ENCODE data around the gene KAT6B.

The KAT6B gene

DNA sequence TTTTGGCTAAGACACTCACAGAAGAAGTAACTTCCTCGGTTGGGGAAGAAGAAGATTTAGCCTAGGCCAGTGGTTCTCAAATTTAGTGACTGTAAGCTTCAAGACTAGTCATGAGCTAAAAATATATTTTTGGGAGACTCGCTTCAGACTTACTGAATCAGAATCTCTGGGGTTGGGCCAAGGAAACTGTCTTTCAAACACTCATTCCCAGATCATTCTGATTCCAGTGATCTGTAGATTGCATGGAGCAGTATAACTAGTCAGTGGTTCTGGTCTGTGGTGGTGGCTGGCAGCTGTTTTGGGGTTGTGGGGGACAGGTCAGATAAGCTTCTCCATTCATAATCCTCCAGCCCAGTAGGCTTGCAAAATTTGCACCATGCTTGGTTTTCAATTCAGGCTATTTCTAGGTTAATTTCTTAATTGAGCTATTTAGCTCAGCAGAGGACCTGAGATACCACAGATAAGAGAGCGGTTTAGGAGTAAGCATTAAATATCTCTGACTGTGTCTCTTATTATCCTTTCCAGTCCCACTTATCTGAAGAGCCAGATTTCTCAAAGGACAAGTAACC lies 3.8 kb upstream of the KAT6B start:
- no peak overlapping the region for H3K4me3 ChIP-seq (ENCODE audit: low read depth, low read length)
- TF ChIP-seq, protein P1, sequence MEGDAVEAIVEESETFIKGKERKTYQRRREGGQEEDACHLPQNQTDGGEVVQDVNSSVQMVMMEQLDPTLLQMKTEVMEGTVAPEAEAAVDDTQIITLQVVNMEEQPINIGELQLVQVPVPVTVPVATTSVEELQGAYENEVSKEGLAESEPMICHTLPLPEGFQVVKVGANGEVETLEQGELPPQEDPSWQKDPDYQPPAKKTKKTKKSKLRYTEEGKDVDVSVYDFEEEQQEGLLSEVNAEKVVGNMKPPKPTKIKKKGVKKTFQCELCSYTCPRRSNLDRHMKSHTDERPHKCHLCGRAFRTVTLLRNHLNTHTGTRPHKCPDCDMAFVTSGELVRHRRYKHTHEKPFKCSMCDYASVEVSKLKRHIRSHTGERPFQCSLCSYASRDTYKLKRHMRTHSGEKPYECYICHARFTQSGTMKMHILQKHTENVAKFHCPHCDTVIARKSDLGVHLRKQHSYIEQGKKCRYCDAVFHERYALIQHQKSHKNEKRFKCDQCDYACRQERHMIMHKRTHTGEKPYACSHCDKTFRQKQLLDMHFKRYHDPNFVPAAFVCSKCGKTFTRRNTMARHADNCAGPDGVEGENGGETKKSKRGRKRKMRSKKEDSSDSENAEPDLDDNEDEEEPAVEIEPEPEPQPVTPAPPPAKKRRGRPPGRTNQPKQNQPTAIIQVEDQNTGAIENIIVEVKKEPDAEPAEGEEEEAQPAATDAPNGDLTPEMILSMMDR (IDR thresholded peaks at IDR 0.05; ENCODE audit: insufficient read depth, low read length, missing control alignments) = no peak
- CTCF ChIA-PET = interaction anchor here (1.3 kb wide), 2 partner anchors 168 to 578 kb away, joined by 4 to 5 read pairs; no protein-coding TSS in a partner anchor
- POLR2A ChIA-PET = interaction anchor here (0.6 kb wide), 1 partner anchor 371 kb away, joined by 3 read pairs; no protein-coding TSS in a partner anchor
- no peak for DNase-seq (ENCODE audit: low read depth, low spot score)

DNA sequence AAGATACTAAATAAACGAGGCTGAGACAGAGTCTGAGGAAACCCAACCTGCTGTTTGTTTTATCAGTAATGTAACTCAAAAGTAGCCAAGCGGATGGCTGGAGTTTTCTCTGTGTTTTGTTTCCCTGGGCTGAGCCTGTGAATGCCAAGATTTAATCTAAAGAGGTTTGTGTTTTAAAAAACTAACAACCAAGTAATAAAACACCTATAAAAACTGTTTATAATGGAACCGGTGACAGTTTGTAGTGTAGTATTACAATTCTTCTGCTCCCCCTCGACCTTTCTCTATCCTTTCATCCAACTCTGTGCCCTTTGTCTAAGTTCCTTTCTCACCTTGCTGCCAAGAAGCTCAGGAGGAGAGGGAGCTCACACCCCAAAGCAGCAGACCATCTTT lies 2.6 kb upstream of the KAT6B start:
- TF ChIP-seq, protein P1 (IDR thresholded peaks at IDR 0.05; ENCODE audit: insufficient read depth, low read length, missing control alignments) = no peak
- no peak for DNase-seq (ENCODE audit: low read depth, low spot score)
- CTCF ChIA-PET = interaction anchor here (1.2 to 1.3 kb wide), 2 partner anchors 166 to 274 kb away, joined by 3 to 4 read pairs; no protein-coding TSS in a partner anchor
- H3K4me3 ChIP-seq (ENCODE audit: low read depth, low read length) = no peak overlapping the region; the same call in 1 of the 2 replicates
- POLR2A ChIA-PET = no interaction called here

DNA sequence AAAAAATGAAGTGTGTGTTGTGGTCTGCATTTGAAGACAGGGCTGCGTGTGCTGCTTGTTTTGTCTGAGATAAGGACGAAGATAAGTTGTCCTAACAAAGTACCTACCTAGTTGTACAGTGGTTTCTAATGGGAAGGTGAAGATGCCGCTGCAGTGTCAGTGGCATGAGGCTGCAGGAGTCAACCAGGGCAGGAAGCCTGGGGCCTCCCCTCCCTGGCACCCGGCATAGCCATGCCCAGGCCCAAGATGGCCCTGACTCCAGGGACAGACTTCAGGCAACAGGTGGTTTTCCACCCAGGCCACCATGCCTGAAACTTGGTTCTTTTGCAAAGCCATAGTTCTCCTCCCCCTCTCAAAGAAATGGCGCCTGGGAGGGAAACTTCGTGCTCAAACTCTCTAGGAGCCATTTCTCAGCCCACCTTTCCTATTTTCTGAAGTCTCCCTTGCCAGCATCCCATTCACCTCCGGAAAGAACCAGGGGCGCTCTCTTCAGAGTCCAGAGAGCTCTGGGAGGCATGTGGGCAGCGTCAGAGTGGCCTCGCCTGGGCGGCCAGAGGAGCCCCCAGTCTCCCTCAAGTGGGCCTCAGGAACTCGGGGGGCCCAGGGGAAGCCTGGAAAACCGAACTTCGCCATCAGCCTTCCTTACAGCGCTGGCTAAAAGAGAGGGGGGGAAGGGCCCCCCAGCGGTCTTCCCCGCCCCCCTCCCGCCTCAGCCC lies 2.1 kb upstream of the KAT6B start:
- ChIA-PET CTCF (interaction anchor here (1.0 to 1.2 kb wide), 3 partner anchors 9 to 581 kb away, joined by 3 read pairs; no protein-coding TSS in a partner anchor), POLR2A (interaction anchor here (1.1 kb wide), 1 partner anchor 17 kb away, joined by 3 read pairs; no protein-coding TSS in a partner anchor)
- DNase-seq (ENCODE audit: low read depth, low spot score) = no peak
- TF ChIP-seq, protein P1 (IDR thresholded peaks at IDR 0.05; ENCODE audit: insufficient read depth, low read length, missing control alignments) = no peak
- peak overlapping the region; percentile 87 for H3K4me3 ChIP-seq (ENCODE audit: low read depth, low read length)

DNA sequence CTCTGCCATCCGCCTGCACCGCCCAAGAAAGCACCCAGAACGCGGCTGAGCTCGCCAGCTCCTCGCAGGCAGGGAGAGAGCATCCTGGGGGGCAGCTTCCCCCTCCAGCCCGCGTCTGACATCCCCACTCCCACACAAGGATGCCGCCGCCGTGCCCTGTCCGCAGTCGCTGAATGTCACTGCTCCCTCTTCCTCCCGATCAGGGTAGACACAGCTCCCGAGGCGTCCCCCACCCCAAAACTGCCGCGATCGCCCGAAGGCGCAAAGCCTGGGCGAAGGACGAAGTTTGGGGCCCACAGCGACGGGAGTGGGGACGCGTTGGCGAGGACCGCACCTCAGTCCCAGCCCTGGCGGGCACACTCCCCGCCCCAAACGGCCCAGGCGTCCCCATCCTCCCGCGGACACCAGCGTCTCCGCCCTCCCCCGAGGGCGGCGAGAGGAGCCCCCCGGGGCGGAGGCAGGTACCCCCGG lies 1.5 kb upstream of the KAT6B start:
- H3K4me3 ChIP-seq (ENCODE audit: low read depth, low read length) = peak overlapping the region; percentile 87
- POLR2A ChIA-PET = interaction anchor here (1.1 kb wide), 1 partner anchor 17 kb away, joined by 3 read pairs; no protein-coding TSS in a partner anchor
- DNase-seq (ENCODE audit: low read depth, low spot score) = no peak
- CTCF ChIA-PET = interaction anchor here (1.0 to 1.1 kb wide), 2 partner anchors 10 to 581 kb away, joined by 3 read pairs; no protein-coding TSS in a partner anchor
- TF ChIP-seq, protein P1 (IDR thresholded peaks at IDR 0.05; ENCODE audit: insufficient read depth, low read length, missing control alignments) = peak; percentile 2

DNA sequence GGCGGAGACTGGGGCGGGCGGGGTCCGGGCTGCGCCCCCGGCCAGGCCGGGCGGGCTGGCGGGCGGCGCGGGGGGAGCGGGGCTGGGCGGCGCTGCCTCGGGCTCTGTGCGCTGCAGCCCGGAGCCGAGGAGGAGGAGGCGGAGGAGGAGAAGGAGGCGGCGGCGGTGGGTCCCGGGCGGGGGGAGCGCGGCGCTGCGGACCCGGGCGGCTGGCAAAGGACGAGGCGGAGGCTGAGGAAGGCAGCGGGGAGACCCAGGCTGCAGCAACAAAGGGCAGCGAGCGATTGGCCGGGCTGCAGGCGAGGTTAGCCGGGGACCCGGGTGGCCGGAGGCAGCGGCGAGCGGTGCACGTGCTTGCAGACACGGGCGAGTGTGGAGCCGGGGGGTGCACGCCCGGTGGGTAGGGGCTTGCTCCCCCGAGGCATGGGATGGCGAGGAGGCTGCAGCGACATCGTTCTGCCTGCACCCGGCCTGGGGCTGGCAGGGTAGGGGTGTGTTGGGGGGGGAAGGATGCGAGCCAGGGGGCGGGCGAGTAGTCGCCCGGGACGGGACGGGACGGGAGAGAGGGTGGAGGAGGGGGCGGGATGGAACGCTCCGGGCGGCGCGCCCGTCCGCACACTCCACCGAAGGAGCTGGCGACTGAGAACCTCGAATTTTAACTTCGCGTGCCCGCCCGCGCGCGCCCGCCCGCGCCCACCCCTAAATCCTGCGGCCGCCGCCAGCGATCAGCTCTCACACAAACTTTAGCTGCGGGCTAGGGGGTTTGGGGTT lies 844 bp upstream of the KAT6B start:
- POLR2A ChIA-PET = interaction anchor here (0.6 to 1.1 kb wide), 2 partner anchors 16 to 19 kb away, joined by 3 read pairs; no protein-coding TSS in a partner anchor
- CTCF ChIA-PET = interaction anchor here (1.0 to 1.1 kb wide), 2 partner anchors 11 to 582 kb away, joined by 3 read pairs; no protein-coding TSS in a partner anchor
- H3K4me3 ChIP-seq (ENCODE audit: low read depth, low read length) = peak overlapping the region; percentile 87
- no peak for DNase-seq (ENCODE audit: low read depth, low spot score)
- TF ChIP-seq, protein P1 (IDR thresholded peaks at IDR 0.05; ENCODE audit: insufficient read depth, low read length, missing control alignments) = no peak
